ENCODE data around the gene MS4A10.

- TF ChIP-seq RAD21 (conservative IDR thresholded peaks at IDR 0.05) = no peak
- TF ChIP-seq EP300 (conservative IDR thresholded peaks at IDR 0.05; ENCODE audit: poor library complexity, severe bottlenecking) = no peak
- no peak for TF ChIP-seq EZH2 (IDR thresholded peaks at IDR 0.05; ENCODE audit: borderline replicate concordance, insufficient read depth, low read length, poor library complexity, severe bottlenecking)
Observed at GRCh38 chr11:60816590-60817157, 31.5 kb downstream of the MS4A10 start.

All from neural cell (in vitro differentiated cells).